Suprapubic skin (tissue), 4 donors: ENCODE data around the gene LEP. TPM values are rescaled to one million over a fixed set of nuclear protein-coding genes. Genes with fewer than 3 reads are reported as not detected.
A peak's percentile ranks its signal among the peaks of the same experiment; 100 is the strongest.

ENCODE experiments used
- DNase-seq, 2 donors: peaks; one replicate each; pipeline ENCODE4 v3.0.0-alpha.2; 2019; ENCODE audit warnings: low spot score in 2 of 2
- H3K27ac ChIP-seq: fragments of 200-600 bp; sonication (generic); one replicate; pipeline ENCODE4 v1.5.1; 2019
- H3K27me3 ChIP-seq: fragments of 200-600 bp; sonication (generic); one replicate; pipeline ENCODE4 v1.5.1; 2019
- H3K36me3 ChIP-seq: fragments of 200-600 bp; sonication (generic); one replicate; pipeline ENCODE4 v1.5.1; 2019
- H3K4me1 ChIP-seq: fragments of 200-600 bp; sonication (generic); one replicate; pipeline ENCODE4 v1.5.1; 2019
- H3K4me3 ChIP-seq: fragments of 200-600 bp; sonication (generic); one replicate; pipeline ENCODE4 v1.5.1; 2019; ENCODE audit warnings: mild to moderate bottlenecking
- H3K9me3 ChIP-seq: fragments of 200-600 bp; sonication (generic); one replicate; pipeline ENCODE4 v1.5.1; 2019
- EP300 ChIP-seq: sonication (generic); formaldehyde crosslinking; IDR thresholded peaks from one replicate; pipeline ENCODE4 v1.6.1; 2017; ENCODE audit warnings: antibody characterized with exemption
- POLR2A ChIP-seq, 2 donors: fragments of 450-650 bp; IDR thresholded peaks; one replicate each; pipeline ENCODE4 v1.6.1; 2017; ENCODE audit warnings: antibody characterized with exemption in 2 of 2, mild to moderate bottlenecking in 2 of 2, moderate library complexity in 2 of 2
- POLR2AphosphoS5 ChIP-seq, 3 donors: sonication (generic); formaldehyde crosslinking; IDR thresholded peaks; one replicate each; pipeline ENCODE4 v1.6.1; 2017; ENCODE audit warnings: antibody characterized with exemption in 3 of 3
- WGBS: methylation state at CpG from one replicate; pipeline ENCODE4 v1.1.5; 2018; 5-methylcytosine and 5-hydroxymethylcytosine counted together
- total RNA-seq, 4 donors: library from RNA; depleted of rRNA; stranded (reverse); fragments of >200 nt; gene quantifications; one replicate each; pipeline ENCODE4 v1.1.0, GENCODE V29; 2016
- TF ChIP-seq, protein P1 (sequence below), 2 donors: fragments of 200-600 bp in 1 of 2; fragments of 450-650 bp in 1 of 2; sonication (generic) in 1 of 2; IDR thresholded peaks; one replicate each; pipeline ENCODE4 v1.5.1; 2016 to 2019; ENCODE audit warnings: antibody characterized with exemption in 2 of 2, mild to moderate bottlenecking in 1 of 2, moderate library complexity in 1 of 2

LEP gene
- total RNA-seq, 4 donors from 2014 or later: 0.76 to 11.8 (median 4.8) TPM

DNA sequence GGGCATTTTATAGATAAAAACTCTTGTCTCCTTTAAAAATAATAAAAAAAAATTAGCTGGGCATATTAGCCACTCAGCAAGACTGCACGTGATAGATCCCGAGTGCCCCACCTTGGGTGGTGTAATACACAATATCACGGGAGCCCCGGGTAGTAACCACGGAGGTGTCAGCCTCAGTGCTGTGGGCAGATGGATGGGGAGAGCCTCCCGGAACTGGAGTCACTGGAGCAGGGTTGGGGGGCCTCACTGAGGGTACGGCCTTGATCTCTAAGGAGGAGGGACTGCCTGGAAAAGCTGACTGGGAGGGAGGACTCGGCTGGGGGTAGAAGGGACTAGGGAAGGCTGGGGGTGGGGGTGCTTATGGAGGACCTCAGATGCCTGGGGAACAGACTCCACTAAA is 12.6 kb downstream of the LEP start:
- H3K27ac ChIP-seq: no peak overlapping the region
- DNase-seq: no peak
- H3K36me3 ChIP-seq: no peaks in the 10 kb centered on the region
- no peak for TF ChIP-seq EP300
- no peak for TF ChIP-seq POLR2A (IDR thresholded peaks at IDR 0.05)
- no peak for TF ChIP-seq POLR2AphosphoS5 (IDR thresholded peaks at IDR 0.05)
- TF ChIP-seq, protein P1, sequence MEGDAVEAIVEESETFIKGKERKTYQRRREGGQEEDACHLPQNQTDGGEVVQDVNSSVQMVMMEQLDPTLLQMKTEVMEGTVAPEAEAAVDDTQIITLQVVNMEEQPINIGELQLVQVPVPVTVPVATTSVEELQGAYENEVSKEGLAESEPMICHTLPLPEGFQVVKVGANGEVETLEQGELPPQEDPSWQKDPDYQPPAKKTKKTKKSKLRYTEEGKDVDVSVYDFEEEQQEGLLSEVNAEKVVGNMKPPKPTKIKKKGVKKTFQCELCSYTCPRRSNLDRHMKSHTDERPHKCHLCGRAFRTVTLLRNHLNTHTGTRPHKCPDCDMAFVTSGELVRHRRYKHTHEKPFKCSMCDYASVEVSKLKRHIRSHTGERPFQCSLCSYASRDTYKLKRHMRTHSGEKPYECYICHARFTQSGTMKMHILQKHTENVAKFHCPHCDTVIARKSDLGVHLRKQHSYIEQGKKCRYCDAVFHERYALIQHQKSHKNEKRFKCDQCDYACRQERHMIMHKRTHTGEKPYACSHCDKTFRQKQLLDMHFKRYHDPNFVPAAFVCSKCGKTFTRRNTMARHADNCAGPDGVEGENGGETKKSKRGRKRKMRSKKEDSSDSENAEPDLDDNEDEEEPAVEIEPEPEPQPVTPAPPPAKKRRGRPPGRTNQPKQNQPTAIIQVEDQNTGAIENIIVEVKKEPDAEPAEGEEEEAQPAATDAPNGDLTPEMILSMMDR (IDR thresholded peaks at IDR 0.05): no peak
- no peak overlapping the region for H3K4me3 ChIP-seq
- no peaks in the 10 kb centered on the region for H3K9me3 ChIP-seq
- no peaks in the 10 kb centered on the region for H3K4me1 ChIP-seq
- WGBS: 91% methylated on average over 8 of the region's 8 CpGs
- no peaks in the 10 kb centered on the region for H3K27me3 ChIP-seq

DNA sequence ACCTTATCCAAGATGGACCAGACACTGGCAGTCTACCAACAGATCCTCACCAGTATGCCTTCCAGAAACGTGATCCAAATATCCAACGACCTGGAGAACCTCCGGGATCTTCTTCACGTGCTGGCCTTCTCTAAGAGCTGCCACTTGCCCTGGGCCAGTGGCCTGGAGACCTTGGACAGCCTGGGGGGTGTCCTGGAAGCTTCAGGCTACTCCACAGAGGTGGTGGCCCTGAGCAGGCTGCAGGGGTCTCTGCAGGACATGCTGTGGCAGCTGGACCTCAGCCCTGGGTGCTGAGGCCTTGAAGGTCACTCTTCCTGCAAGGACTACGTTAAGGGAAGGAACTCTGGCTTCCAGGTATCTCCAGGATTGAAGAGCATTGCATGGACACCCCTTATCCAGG is 13.4 kb downstream of the LEP start:
- no peak for DNase-seq
- H3K27me3 ChIP-seq: no peaks in the 10 kb centered on the region
- H3K4me1 ChIP-seq: peaks cover 6% of the 10 kb centered on the region
- TF ChIP-seq POLR2A (IDR thresholded peaks at IDR 0.05): no peak
- TF ChIP-seq, protein P1 (IDR thresholded peaks at IDR 0.05): no peak
- no peak for TF ChIP-seq EP300
- no peak for TF ChIP-seq POLR2AphosphoS5 (IDR thresholded peaks at IDR 0.05)
- H3K9me3 ChIP-seq: no peaks in the 10 kb centered on the region
- WGBS: 98% methylated on average over 4 of the region's 5 CpGs
- no peaks in the 10 kb centered on the region for H3K36me3 ChIP-seq
- no peak overlapping the region for H3K4me3 ChIP-seq
- H3K27ac ChIP-seq: no peak overlapping the region

GRCh38 chr7:128255271-128255670 is 14.2 kb downstream of the LEP start:
- H3K27me3 ChIP-seq: no peaks in the 10 kb centered on the region
- no peaks in the 10 kb centered on the region for H3K36me3 ChIP-seq
- WGBS: 67% methylated on average over 2 of the region's 2 CpGs
- H3K9me3 ChIP-seq: no peaks in the 10 kb centered on the region
- H3K4me1 ChIP-seq: peaks cover 14% of the 10 kb centered on the region
- DNase-seq: no peak
- no peak for TF ChIP-seq EP300
- TF ChIP-seq POLR2A (IDR thresholded peaks at IDR 0.05): no peak
- TF ChIP-seq, protein P1 (IDR thresholded peaks at IDR 0.05): no peak
- no peak for TF ChIP-seq POLR2AphosphoS5 (IDR thresholded peaks at IDR 0.05)
- H3K4me3 ChIP-seq: no peak overlapping the region
- H3K27ac ChIP-seq: no peak overlapping the region

DNA sequence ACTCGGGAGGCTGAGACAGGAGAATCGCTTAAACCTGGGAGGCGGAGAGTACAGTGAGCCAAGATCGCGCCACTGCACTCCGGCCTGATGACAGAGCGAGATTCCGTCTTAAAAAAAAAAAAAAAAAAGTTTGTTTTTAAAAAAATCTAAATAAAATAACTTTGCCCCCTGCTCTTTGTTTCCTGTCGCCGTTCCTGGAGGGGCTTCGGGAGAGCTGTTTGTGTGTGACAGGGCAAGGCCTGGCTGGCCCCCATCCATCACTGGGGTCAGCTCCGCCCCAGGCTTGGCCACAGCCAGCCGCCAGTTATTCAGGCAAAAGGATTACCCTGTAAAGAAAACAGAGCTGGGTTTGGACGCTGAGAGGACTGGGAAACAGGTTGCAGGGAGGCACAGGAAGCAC is 16.4 kb downstream of the LEP start:
- no peaks in the 10 kb centered on the region for H3K36me3 ChIP-seq
- no peak for TF ChIP-seq POLR2A (IDR thresholded peaks at IDR 0.05)
- no peak for TF ChIP-seq EP300
- TF ChIP-seq, protein P1 (IDR thresholded peaks at IDR 0.05): no peak
- no peak for TF ChIP-seq POLR2AphosphoS5 (IDR thresholded peaks at IDR 0.05)
- H3K27ac ChIP-seq: no peak overlapping the region
- H3K4me3 ChIP-seq: no peak overlapping the region
- H3K27me3 ChIP-seq: no peaks in the 10 kb centered on the region
- H3K9me3 ChIP-seq: no peaks in the 10 kb centered on the region
- peak in 1 of 2 donors; percentile 39 for DNase-seq
- WGBS: 92% methylated on average over 14 of the region's 14 CpGs
- peaks cover 22% of the 10 kb centered on the region for H3K4me1 ChIP-seq

- TF ChIP-seq POLR2AphosphoS5 (IDR thresholded peaks at IDR 0.05) (no peak), EP300 (no peak), POLR2A (IDR thresholded peaks at IDR 0.05) (no peak)
- TF ChIP-seq, protein P1 (IDR thresholded peaks at IDR 0.05): no peak
- Histone ChIP-seq H3K27me3 (no peaks in the 10 kb centered on the region), H3K27ac (peak overlapping the region; percentile 76), H3K4me3 (no peak overlapping the region), H3K36me3 (no peaks in the 10 kb centered on the region), H3K9me3 (no peaks in the 10 kb centered on the region), H3K4me1 (peaks cover 24% of the 10 kb centered on the region)
- 47% methylated on average over 11 of the region's 11 CpGs for WGBS
- peak in 1 of 2 donors; percentile 24 for DNase-seq
These were observed 18.3 kb downstream of the LEP start for GRCh38 chr7:128259131-128260061.
